ENCODE measurements around the gene PRLH. TPM values are rescaled to one million over a fixed set of nuclear protein-coding genes. Genes with fewer than 3 reads are reported as not detected.

The PRLH gene
- total RNA-seq, 1 experiment from 2014 or later: not detected

GRCh38 chr2:237581751-237582746, 15.7 kb downstream of the PRLH start:
- Histone ChIP-seq H3K4me1 (ENCODE audit: insufficient read depth, low read length, poor library complexity, severe bottlenecking) (no peaks in the 10 kb centered on the region), H3K27ac (ENCODE audit: low read depth, low read length, poor library complexity, severe bottlenecking) (no peak overlapping the region), H3K4me3 (ENCODE audit: low read depth, low read length, poor library complexity, severe bottlenecking) (peak overlapping the region; percentile 13), H3K27me3 (replicated peaks; ENCODE audit: insufficient read depth, low read depth, low read length, poor library complexity) (no peaks in the 10 kb centered on the region), H3K9me3 (ENCODE audit: low read depth, low read length, poor library complexity, severe bottlenecking) (no peaks in the 10 kb centered on the region), H3K36me3 (ENCODE audit: insufficient read depth, low read length, poor library complexity, severe bottlenecking) (no peaks in the 10 kb centered on the region)
- ChIA-PET POLR2A (ENCODE audit: low non-redundant PET) (no interaction called here), CTCF (interaction anchor here (0.7 to 1.7 kb wide), 3 partner anchors 10 to 92 kb away, joined by 3 to 6 read pairs (median 5); no protein-coding TSS in a partner anchor)
- intact Hi-C loops (cut with micrococcal nuclease; ENCODE audit: unreplicated experiment): loop anchor here (5.0 kb wide), 1 partner anchor 165 kb away; no protein-coding TSS in a partner anchor
- no TSS peak for BruUV-seq (replicated peaks)
- TF ChIP-seq CTCF (conservative IDR thresholded peaks at IDR 0.05; ENCODE audit: low read depth, low read length): peak; percentile 68
- no peak for TF ChIP-seq EZH2 (IDR thresholded peaks at IDR 0.05; ENCODE audit: borderline replicate concordance, low read depth, low read length, poor library complexity, severe bottlenecking)
- DNase-seq (ENCODE audit: low spot score): peak; percentile 63

DNA sequence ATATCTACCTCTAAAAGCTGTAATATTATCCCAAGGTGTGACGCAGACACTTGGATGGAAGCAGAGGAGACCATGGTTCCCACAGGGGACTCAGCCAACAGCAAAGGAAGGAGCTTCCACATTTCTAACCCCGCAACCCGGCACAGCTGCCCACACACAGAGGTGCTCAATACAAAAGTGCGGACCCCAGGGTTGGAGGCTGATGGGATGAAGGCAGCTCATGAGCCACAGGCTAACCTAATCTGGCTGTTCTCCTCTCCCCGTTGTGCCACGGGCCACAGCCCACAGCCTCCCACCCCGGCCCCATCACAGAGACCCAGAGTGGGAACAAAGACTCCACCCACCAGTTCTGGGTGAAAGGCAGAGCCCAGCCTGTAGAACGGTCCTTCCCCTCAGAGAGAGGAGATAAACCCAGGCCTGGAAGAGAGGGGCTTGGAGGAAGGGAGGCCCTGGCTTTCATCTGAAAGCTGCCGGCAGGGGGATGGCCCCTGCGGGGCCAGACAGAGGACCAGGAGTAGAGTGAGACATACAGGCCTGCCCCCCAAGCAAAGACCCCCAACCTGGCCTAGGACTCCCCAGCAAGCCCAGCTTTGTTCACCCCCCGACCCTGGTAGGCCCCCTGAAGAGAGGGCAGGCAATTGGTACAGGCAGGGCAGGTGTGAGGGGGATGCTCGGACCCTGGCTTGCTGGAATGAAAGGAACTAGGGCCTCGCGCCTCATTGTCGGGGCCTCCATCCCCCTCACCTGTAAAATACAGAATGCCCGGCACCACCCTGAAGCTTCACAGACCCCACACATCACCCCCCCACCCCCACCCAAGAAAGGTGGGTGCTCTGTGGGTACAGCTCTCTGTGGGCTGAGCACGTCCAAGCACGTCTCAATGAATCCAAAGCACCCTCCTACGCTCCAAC, 17.3 kb downstream of the PRLH start:
- no peaks in the 10 kb centered on the region for H3K36me3 ChIP-seq (ENCODE audit: insufficient read depth, low read length, poor library complexity, severe bottlenecking)
- intact Hi-C loops (cut with micrococcal nuclease; ENCODE audit: unreplicated experiment): loop anchor here (5.0 kb wide), 1 partner anchor 164 kb away; no protein-coding TSS in a partner anchor
- ChIA-PET CTCF (no interaction called here), POLR2A (ENCODE audit: low non-redundant PET) (no interaction called here)
- no peak for TF ChIP-seq CTCF (conservative IDR thresholded peaks at IDR 0.05; ENCODE audit: low read depth, low read length)
- TF ChIP-seq EZH2 (IDR thresholded peaks at IDR 0.05; ENCODE audit: borderline replicate concordance, low read depth, low read length, poor library complexity, severe bottlenecking): no peak
- H3K27ac ChIP-seq (ENCODE audit: low read depth, low read length, poor library complexity, severe bottlenecking): no peak overlapping the region
- BruUV-seq (replicated peaks): no TSS peak
- H3K27me3 ChIP-seq (replicated peaks; ENCODE audit: insufficient read depth, low read depth, low read length, poor library complexity): no peaks in the 10 kb centered on the region
- no peak for DNase-seq (ENCODE audit: low spot score)
- no peak overlapping the region for H3K4me3 ChIP-seq (ENCODE audit: low read depth, low read length, poor library complexity, severe bottlenecking)
- no peaks in the 10 kb centered on the region for H3K4me1 ChIP-seq (ENCODE audit: insufficient read depth, low read length, poor library complexity, severe bottlenecking)
- no peaks in the 10 kb centered on the region for H3K9me3 ChIP-seq (ENCODE audit: low read depth, low read length, poor library complexity, severe bottlenecking)

DNA sequence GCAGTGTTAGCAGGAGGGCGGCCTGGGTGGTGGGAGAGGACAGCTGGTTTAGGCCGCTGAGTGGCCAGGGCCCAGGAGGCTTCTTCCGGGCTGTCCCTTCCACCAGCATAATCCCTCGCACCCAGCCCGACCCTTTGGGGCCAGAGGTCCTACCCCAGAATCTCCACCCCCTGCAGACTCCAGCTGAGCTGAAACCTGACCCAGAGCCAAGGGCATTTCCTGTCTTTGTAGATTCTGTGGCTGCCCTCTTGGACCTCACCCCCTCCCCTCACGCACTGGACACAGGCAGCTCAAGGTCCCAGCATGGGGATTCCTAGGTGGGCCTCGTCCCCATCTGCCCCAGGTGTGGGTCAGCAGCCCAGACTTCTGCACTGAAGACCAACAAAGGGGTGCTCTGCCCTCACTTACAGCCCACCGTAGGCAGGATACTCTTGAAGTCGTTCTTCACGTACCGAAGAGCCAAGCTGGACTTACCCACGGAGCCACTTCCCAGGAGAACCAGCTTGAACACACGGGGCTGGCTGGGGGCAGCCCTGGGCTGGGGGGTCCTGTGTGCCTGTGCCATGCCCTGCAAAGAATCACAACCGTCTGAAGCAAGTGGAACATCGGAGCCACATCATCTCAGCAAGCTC, 19.3 kb downstream of the PRLH start:
- DNase-seq (ENCODE audit: low spot score): no peak
- Histone ChIP-seq H3K9me3 (ENCODE audit: low read depth, low read length, poor library complexity, severe bottlenecking) (no peaks in the 10 kb centered on the region), H3K4me3 (ENCODE audit: low read depth, low read length, poor library complexity, severe bottlenecking) (no peak overlapping the region), H3K27ac (ENCODE audit: low read depth, low read length, poor library complexity, severe bottlenecking) (no peak overlapping the region), H3K4me1 (ENCODE audit: insufficient read depth, low read length, poor library complexity, severe bottlenecking) (no peaks in the 10 kb centered on the region), H3K27me3 (replicated peaks; ENCODE audit: insufficient read depth, low read depth, low read length, poor library complexity) (no peaks in the 10 kb centered on the region), H3K36me3 (ENCODE audit: insufficient read depth, low read length, poor library complexity, severe bottlenecking) (no peaks in the 10 kb centered on the region)
- intact Hi-C loops (cut with micrococcal nuclease; ENCODE audit: unreplicated experiment): no loop called here
- ChIA-PET POLR2A (ENCODE audit: low non-redundant PET) (no interaction called here), CTCF (interaction anchor here (0.5 kb wide), 1 partner anchor 73 kb away, joined by 5 read pairs; no protein-coding TSS in a partner anchor)
- BruUV-seq (replicated peaks): no TSS peak
- no peak for TF ChIP-seq EZH2 (IDR thresholded peaks at IDR 0.05; ENCODE audit: borderline replicate concordance, low read depth, low read length, poor library complexity, severe bottlenecking)
- TF ChIP-seq CTCF (conservative IDR thresholded peaks at IDR 0.05; ENCODE audit: low read depth, low read length): no peak
